GM21423 (cell line): Measurements from ENCODE around the gene TMEM61.

Experiments
- ATAC-seq: cut with Tn5 transposase; IDR thresholded peaks from one replicate; pipeline ENCODE4 v1.9.1; 2021; ENCODE audit warnings: mild to moderate bottlenecking, moderate library complexity; ENCODE audit not compliant: unreplicated experiment

The TMEM61 gene

DNA sequence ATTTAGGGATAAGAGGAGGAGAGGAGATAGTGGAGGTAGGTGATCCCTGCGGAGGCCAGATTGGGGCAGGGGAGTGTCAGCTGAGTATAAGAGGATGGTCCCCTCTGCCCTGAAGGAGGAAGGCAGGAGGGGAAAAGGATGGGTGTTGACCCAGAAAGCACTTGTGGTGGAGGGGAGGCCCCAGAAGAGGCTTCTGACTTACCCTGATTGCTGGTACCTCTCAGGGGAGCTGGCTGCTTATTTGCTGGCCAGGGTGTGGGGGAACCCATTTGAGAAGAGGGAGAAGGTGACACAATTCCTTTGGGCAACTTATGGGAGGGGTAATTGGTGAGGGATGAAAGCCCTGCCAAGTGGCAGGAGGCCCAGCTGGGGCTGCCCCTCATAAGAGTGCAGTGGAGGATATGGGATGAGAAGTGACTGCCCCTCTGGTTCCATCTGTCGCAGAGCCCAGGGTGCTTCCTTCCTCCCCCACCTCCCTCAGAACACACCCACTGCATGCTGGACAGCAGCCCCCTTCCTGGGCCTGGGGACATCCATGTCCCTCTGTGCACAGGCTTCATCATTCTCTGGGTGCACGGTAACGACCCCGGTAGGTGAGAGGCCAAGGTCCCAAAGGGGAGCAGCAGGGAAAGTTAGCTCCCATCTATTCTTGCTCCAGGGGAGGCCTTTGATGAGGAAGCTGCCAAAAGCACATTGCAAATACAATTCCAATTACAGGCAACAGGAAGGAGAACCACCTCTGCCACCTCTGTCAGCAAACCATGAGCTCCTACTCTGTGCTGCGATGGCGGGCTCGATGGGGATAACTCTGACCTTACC is 57.5 kb downstream of the TMEM61 start:
- no peak for ATAC-seq

DNA sequence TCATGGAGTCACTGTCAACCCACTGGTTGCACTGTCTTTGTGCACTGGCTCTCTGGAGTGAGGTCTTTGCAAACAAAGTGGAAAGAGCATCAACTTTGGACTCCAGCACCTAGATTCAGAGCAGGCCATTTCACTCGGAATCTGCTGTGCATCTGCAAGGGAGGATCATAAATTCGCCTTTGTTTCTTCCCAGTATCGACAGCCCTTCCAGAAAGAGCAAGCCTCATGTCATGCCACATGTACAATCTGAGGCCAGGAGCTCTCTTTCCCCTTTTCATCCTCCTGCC is 58.1 kb downstream of the TMEM61 start:
- ATAC-seq = no peak

DNA sequence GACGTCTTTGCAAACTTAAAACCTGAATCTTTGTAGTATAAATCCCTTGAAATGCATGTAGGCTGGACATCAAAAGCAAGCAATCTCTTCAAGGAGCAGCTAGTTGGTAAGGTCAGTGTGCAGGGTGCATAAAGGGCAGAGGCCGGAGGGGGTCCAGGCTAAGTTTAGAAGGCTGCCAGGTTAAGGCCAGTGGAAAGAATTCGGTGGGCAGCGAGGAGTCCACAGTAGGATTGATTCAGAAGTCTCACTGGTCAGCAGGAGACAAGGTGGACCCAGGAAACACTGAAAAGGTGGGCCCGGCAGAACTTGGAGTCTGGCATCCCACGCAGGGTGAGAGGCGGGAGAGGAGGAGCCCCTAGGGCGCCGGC is 58.5 kb downstream of the TMEM61 start:
- ATAC-seq = no peak

DNA sequence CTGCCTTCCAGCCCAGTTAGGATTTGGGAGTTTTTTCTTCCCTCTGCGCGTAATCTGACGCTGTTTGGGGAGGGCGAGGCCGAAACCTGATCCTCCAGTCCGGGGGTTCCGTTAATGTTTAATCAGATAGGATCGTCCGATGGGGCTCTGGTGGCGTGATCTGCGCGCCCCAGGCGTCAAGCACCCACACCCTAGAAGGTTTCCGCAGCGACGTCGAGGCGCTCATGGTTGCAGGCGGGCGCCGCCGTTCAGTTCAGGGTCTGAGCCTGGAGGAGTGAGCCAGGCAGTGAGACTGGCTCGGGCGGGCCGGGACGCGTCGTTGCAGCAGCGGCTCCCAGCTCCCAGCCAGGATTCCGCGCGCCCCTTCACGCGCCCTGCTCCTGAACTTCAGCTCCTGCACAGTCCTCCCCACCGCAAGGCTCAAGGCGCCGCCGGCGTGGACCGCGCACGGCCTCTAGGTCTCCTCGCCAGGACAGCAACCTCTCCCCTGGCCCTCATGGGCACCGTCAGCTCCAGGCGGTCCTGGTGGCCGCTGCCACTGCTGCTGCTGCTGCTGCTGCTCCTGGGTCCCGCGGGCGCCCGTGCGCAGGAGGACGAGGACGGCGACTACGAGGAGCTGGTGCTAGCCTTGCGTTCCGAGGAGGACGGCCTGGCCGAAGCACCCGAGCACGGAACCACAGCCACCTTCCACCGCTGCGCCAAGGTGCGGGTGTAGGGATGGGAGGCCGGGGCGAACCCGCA is 59.1 kb downstream of the TMEM61 start, which contains the start of gene PCSK9:
PCSK9 (plus strand) TSS at position 207 of the 741 bp plus-strand sequence; CDS start at position 497, 290 bp downstream.
- ATAC-seq = no peak

DNA sequence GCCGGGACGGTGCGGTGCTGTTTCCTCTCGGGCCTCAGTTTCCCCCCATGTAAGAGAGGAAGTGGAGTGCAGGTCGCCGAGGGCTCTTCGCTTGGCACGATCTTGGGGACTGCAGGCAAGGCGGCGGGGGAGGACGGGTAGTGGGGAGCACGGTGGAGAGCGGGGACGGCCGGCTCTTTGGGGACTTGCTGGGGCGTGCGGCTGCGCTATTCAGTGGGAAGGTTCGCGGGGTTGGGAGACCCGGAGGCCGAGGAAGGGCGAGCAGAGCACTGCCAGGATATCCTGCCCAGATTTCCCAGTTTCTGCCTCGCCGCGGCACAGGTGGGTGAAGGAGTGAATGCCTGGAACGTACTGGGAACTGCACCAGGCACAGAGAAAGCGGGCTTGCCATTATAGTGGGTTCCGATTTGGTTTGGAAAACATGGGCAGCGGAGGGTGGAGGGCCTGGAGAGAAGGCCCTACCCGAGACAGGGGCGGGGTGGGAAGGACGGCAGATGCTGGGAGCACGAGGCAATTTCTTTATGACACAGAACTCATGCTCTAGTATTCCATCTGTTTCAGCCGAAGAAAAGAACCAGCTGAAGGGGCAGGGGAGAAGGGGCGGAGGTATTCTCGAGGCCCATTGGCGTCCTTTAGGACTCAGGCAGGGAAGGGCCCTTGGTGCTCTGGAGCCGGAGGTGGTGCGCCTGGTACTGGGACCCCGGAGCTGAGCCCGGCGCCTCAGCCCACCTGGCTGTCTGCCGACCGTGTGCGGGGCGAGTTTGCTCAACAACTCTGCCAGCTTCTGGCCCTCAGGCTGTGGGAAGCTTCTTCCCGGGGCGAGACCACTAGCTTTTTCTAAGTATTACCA is 59.9 kb downstream of the TMEM61 start:
- no peak for ATAC-seq

DNA sequence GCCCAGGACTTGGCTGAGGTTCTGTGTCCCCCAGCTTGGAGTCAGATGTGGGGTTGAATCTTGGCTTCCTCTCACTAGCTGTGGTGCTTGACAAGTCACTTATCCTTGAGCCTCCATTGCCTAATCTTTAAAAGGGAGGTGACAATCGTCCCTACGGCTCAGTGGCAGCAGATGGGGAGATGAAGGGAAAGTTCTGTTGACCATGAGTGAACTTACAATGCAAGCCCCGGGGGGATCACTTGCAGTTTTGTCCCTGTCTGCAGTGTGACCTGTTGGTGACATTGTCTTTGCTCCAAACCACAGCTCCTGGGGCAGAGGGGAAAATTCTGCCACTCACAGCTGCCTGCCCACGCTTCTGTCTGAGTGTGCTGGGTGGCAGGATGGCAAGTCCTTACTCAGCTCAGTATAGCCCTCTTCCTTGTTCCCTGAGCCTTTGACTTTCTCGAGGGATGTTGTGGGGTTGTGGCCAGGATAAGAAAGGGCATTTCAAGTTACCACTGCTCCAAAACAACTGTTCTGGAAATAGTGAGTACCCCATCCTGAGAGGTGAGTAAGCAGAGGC is 60.6 kb downstream of the TMEM61 start:
- ATAC-seq = no peak

- ATAC-seq = no peak
Observed at GRCh38 chr1:55041613-55042012, 61.2 kb downstream of the TMEM61 start.
